GM21786 (cell line): ENCODE measurements around the gene C3.
"Not testable (repeated sequence)": the region's sequence is repeated elsewhere in the genome, so short reads cannot be mapped to it uniquely, and the experiment has no call there.

Experiments used
- ATAC-seq: cut with Tn5 transposase; IDR thresholded peaks from one replicate; pipeline ENCODE4 v1.9.1; 2021; ENCODE audit not compliant: unreplicated experiment

C3 gene

GRCh38 chr19:6693056-6693471 is 27.4 kb downstream of the C3 start:
- no peak for ATAC-seq

GRCh38 chr19:6692027-6692426 is 28.4 kb downstream of the C3 start:
- ATAC-seq: no peak

- ATAC-seq: no peak
Observed at GRCh38 chr19:6691342-6691741, 29.1 kb downstream of the C3 start.

- no peak for ATAC-seq
Observed at GRCh38 chr19:6690160-6690885, 30.1 kb downstream of the C3 start.

- no peak for ATAC-seq
Observed at GRCh38 chr19:6687114-6687513, 33.3 kb downstream of the C3 start.

GRCh38 chr19:6686628-6686975 is 33.8 kb downstream of the C3 start:
- ATAC-seq: no peak

- no peak for ATAC-seq
Observed at GRCh38 chr19:6685962-6686627, 34.4 kb downstream of the C3 start.

GRCh38 chr19:6685482-6685881 is 35.0 kb downstream of the C3 start:
- no peak for ATAC-seq

GRCh38 chr19:6683971-6684370 is 36.5 kb downstream of the C3 start:
- ATAC-seq: no peak

GRCh38 chr19:6682607-6683128 is 37.8 kb downstream of the C3 start:
- ATAC-seq: no peak

GRCh38 chr19:6680141-6680540 is 40.3 kb downstream of the C3 start:
- no peak for ATAC-seq

GRCh38 chr19:6679139-6679538 is 41.3 kb downstream of the C3 start:
- ATAC-seq: no peak

- ATAC-seq: no peak
Observed at GRCh38 chr19:6678690-6679109, 41.8 kb downstream of the C3 start.

- no peak for ATAC-seq
Observed at GRCh38 chr19:6677883-6678689, 42.4 kb downstream of the C3 start.

- no peak for ATAC-seq
Observed at GRCh38 chr19:6677495-6677882, 43.0 kb downstream of the C3 start.

- ATAC-seq: no peak
Observed at GRCh38 chr19:6676288-6676687, 44.2 kb downstream of the C3 start.

- peak; percentile 77 for ATAC-seq
Observed at GRCh38 chr19:6674868-6675305, 45.6 kb downstream of the C3 start.

GRCh38 chr19:6674408-6674807 is 46.0 kb downstream of the C3 start:
- not testable (repeated sequence) for ATAC-seq

GRCh38 chr19:6672693-6673290 is 47.7 kb downstream of the C3 start:
- ATAC-seq: no peak

- no peak for ATAC-seq
Observed at GRCh38 chr19:6671960-6672359, 48.5 kb downstream of the C3 start.

GRCh38 chr19:6668691-6669090 is 51.8 kb downstream of the C3 start:
- ATAC-seq: no peak
